GM12892 (cell line): Measurements from ENCODE around the gene NPBWR2.
A peak's percentile ranks its signal among the peaks of the same experiment; 100 is the strongest.
"Not testable (repeated sequence)": the region's sequence is repeated elsewhere in the genome, so short reads cannot be mapped to it uniquely, and the experiment has no call there.

ENCODE experiments used
- DNase-seq: peaks from one replicate; pipeline ENCODE4 v3.0.0; 2011; ENCODE audit not compliant: insufficient read length
- FAIRE-seq: peaks from 2 replicates; lab custom pipeline; 2011; peaks lifted over from hg19 to GRCh38; lab: Jason Lieb, UNC
- POLR2A ChIP-seq: IDR thresholded peaks from 2 replicates; pipeline ENCODE4 v1.6.1; 2011; ENCODE audit warnings: low read depth, low read length, control low read depth
- POLR2AphosphoS5 ChIP-seq: IDR thresholded peaks from 2 replicates; pipeline ENCODE4 v1.6.1; 2011; ENCODE audit warnings: low read depth, low read length, control low read depth
- TAF1 ChIP-seq: IDR thresholded peaks from 2 replicates; pipeline ENCODE4 v1.6.1; 2011; ENCODE audit warnings: low read depth, mild to moderate bottlenecking, control low read depth, low read length, borderline replicate concordance

The NPBWR2 gene

DNA sequence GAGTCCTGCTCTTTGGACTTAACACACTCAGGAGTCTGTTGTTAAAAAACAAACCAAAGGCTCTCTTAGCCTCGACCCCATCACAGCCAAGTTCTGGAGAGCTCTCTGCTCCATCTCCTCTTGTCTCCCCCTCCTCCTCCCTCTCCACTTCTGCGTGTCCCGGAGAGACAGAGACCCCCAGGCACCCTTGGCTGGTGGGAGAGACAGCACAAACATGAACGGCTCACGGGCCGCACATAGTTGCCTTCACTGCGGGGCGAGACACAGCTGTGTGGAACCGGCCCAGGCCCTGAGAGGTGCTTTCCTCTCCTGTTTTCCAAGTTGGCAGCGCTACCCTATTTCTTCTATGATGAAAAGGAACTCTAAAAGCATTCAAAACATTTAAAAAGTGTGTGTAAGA, 33.6 kb upstream of the NPBWR2 start:
- no peak for TF ChIP-seq POLR2AphosphoS5
- no peak for TF ChIP-seq TAF1
- TF ChIP-seq POLR2A, result no peak
- FAIRE-seq, result no peak

DNA sequence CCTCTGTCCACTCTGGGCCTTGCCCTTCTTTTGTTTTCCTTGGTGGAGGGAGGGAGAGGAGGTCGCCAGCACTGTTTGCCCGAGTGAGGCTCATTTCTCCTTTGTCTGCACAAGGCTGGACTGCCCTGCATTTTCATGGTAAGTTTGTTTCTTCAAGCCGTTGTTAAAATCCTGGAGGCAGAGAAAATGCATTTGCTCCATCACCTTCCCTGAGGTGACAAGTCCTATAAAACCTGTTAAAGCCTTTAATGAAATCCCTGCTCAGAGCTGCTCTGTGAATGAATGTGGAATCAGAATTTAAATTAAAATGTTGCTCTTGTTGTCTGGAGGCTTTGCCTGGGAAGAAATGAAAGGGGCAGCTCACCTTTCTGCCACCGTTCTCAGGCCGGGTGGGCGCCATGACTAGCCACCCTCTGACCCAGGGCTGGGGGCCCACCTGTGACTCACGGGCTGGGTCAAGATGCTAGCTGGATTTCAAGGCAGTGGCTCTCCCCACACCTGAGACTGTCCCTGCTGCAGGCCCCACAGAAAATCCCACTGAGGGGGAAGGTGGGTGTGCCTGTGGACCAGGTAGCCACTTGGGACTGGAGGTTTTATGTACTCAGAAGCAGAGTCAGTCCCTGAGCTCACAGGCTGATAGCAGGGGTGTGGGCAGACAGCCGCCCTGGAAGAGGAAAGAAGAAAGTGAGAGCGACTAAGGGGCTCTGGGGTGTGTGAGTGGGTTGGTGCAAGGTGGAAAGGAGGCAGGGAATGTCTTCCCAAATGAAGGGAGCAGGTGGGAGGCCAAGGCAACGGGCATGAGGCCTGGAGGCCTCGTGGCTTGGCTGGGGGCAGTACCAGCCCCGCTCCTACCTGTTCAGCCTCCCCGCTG, 32.9 kb upstream of the NPBWR2 start:
- DNase-seq, result no peak
- no peak for TF ChIP-seq POLR2A
- TF ChIP-seq POLR2AphosphoS5, result no peak
- no peak for TF ChIP-seq TAF1
- FAIRE-seq, result no peak

More for the DNA sequence above, 33.6 kb upstream of the NPBWR2 start:
- no peak for DNase-seq

DNA sequence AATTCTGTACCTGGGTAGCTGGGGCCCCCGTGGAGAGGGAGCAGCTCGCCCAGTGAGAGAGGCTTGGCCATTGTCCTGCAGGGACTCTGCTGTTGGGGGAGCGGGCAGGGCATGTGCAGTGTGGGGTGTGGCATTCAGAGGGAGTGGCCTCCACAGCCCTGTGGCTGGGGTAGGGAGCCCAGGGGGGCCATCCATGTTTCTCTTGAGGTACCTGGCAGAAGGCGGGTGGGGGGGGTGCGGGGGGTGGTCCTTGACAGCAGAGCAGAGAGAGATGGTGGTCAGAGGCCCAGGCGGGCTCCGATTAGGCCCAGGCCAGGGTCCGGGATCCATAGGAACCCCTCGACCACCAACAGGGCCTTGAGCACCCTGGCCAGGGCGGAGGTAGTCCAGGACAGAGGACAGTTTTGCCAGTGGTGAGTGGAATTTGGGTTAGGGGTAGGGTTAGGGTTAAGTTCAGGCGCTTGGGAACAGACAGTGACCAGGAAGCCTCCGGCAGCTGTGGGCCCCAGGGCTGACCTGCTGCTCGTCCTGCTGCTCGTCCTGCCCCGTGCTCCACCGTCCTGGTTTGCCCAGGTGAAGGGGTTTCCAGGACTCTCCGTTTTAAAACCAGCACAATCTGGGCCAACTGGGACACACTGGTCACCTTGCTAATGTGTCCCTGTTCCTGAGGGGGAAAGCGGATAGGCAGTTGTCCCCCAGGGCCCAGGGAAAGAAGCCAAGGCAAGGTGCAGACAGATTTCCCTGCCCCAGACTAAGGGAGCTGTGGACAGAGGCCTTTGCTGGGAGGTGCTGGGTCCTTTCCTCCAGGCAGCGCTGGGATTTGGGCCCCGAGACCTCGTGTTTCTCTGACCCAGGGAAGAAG, 32.1 kb upstream of the NPBWR2 start:
- FAIRE-seq (no peak), DNase-seq (peak; percentile 8)
- TF ChIP-seq POLR2AphosphoS5 (no peak), POLR2A (no peak), TAF1 (no peak)

DNA sequence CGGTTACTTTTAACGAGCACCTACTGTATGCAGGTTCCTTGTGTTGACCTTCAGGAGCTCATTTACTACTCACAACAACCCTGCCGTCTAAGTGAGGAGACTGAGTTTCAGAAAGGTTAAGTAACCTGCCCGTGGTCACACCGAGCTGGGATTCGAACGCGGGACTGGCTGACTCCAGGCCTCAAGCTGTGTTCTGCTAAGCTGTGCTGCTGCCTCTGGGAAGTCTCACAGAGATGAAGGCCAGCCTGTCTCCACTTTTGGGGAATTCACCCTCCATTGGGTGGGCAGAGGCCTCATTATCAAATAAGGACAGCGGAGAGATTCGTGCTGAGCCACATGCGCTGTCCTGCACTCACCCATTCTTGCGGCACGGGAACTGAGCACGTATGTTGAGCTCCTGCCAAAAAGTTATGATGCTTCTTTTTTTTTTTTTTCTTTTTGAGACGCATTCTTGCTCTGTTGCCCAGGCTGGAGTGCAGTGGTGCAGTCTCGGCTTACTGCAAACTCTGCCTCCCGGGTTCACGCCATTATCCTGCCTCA, 31.0 kb upstream of the NPBWR2 start:
- TF ChIP-seq TAF1 (no peak), POLR2A (no peak), POLR2AphosphoS5 (no peak)
- FAIRE-seq (no peak), DNase-seq (peak; percentile 6)

DNA sequence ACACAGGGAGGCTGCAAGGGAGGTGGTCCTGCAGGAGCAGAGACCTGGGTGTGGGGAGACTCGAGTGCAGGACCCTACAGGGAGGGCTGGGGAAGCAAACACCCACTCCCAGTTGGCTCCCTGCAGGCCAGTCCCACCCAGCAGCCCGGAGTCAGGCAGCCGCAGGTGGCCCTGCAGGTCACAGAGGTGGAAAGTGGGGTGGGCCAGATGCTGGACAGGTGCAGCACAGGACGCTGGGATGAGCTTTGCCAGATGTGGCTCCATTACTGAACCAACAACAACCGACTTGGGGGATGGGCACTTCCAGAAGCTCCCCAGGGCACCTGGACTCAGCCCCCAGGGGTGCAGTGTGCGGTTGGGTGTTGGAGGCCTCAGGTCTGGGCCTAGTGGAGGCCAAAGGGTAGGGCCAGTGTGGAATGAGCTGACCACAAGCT, 30.2 kb upstream of the NPBWR2 start:
- DNase-seq (no peak), FAIRE-seq (no peak)
- TF ChIP-seq POLR2AphosphoS5 (no peak), POLR2A (no peak), TAF1 (no peak)

DNA sequence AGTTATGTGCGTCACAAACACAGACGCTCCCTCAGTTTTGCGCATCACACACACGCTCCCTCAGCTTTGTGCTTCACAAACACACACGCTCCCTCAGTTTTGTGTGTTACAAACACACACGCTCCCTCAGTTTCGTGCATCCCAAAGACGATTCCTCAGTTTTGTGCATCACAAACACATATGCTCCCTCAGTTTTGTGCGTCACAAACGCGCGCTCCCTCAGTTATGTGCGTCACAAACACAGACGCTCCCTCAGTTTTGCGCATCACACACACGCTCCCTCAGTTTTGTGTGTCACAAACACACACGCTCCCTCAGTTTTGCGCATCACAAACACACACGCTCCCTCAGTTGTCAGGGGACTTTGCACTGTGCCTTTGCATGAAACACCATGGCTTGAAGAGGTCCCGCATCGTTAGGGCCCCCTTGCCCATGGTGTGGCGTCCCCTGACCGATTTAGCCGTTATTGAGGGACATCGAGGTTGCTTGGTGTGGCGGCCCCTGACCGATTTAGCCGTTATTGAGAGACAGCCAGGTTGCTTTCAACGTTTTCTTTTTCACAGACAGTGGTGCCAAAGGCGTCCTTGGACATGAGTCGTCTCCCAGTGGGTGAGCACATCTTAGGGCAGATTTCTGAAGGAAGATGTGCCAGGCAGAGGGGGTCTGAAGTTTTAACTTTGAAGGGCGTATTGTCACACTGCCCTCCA, 28.8 kb upstream of the NPBWR2 start:
- no peak for TF ChIP-seq POLR2A
- no peak for TF ChIP-seq POLR2AphosphoS5
- FAIRE-seq (no peak), DNase-seq (no peak)

DNA sequence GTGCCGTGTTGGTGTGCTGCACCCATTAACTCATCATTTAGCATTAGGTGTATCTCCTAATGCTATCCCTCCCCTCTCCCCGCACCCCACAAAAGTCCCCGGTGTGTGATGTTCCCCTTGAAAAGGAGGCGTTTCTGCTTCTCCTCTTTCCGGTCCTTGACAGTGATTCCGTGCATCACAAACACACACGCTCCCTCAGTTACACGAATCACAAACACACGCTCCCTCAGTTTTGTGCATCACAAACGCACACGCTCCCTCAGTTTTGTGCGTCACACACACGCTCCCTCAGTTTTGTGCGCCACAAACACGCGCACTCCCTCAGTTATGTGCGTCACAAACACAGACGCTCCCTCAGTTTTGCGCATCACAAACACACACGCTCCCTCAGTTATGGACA, 27.4 kb upstream of the NPBWR2 start:
- not testable (repeated sequence) for DNase-seq, FAIRE-seq

DNA sequence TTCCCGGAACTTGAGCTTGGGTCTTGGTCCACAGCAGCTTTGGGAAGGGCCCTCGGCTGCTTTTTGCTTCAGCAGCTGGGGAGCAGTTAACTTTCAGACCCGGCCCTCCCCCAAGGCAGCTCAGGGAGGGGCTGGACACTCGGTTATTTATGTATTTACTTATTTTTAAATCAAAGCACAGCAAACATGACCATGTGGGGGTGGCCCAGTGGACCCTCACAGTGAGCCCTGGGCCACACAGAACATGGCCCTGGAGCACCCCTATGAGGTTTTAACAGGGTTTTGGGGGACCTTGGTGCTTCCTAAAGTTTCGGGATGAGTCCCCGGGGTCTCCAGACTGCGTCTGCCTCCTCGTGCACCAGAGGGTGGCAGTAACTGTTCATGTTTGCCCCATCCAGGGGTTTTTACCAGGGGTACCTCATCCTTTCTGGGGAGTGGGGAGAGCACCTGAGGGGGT, 26.6 kb upstream of the NPBWR2 start:
- TF ChIP-seq TAF1, result no peak
- no peak for TF ChIP-seq POLR2AphosphoS5
- no peak for TF ChIP-seq POLR2A
- no peak for FAIRE-seq
- DNase-seq, result peak; percentile 12

DNA sequence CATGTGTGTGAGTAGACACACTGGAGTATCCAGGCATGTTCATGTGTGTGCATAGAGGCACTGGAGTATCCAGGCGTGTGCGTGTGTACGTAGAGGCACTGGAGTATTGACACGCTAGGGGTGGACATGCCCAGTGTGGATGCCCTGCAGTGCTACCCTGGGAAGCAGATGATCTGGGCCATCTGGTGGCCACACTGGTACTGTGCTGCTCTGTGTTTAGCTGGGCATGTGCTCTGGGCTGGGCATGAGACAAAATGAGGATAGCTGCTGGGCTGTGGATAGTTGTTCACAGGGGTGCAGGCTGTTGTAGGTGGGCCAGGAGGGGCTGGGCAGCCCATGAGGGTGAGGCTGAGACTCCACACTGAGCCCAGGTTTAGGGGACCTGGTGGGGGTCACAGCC, 24.0 kb upstream of the NPBWR2 start:
- DNase-seq (peak; percentile 8), FAIRE-seq (no peak)

DNA sequence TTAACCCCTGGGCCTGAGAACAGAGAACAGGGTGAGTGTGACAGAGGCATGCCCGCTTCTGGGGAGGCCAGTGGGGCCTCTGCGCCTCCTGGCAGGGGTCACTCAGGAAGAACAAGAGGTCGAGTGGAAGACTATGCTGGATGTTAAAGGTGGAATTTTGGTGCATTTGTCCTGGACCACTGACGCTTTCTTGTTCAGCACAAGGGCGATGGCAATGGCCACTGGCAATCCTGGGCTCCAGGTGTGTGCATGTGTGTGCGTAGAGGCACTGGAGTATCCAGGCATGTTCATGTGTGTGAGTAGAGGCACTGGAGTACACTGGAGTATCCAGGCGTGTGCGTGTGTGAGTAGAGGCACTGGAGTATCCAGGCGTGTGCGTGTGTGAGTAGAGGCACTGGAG, 23.5 kb upstream of the NPBWR2 start:
- no peak for TF ChIP-seq POLR2AphosphoS5
- no peak for TF ChIP-seq TAF1
- TF ChIP-seq POLR2A, result no peak
- DNase-seq, result no peak
- FAIRE-seq, result no peak

More for the DNA sequence above, 24.0 kb upstream of the NPBWR2 start:
- TF ChIP-seq TAF1 (no peak), POLR2A (no peak), POLR2AphosphoS5 (no peak)

DNA sequence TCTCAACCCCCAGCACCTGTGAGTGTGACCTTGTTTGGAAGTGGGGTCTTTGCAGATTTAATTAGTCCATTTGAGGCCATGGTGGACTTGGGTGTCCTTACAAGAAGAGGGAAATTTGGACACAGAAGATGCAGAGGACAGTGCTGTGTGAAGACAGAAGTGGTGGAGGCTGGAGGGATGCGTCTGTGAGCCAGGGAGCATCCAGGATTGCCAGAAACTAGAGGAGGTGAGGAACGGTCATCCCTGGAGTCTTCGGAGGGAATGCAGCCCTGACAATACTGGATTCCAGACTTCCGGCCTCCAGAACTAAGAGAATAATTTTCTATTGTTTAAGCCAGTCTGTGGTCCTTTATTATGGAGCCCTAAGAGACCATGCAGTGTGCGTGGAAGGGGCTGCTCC, 22.9 kb upstream of the NPBWR2 start:
- no peak for FAIRE-seq
- TF ChIP-seq POLR2AphosphoS5 (no peak), TAF1 (no peak), POLR2A (no peak)
- no peak for DNase-seq
